HAP-1 (cell line): ENCODE data around the gene MISFA.
"Not testable (repeated sequence)": the region's sequence is repeated elsewhere in the genome, so short reads cannot be mapped to it uniquely, and the experiment has no call there.

ENCODE experiments used
- DNase-seq, 2 experiments: peaks; one replicate each; pipeline ENCODE4 v3.0.0-alpha.2; 2016 to 2020; ENCODE audit warnings: low spot score in 2 of 2
- H3K27me3 ChIP-seq: fragments of 250-450 bp; sonication (Bioruptor Pico); 2 replicates; pipeline ENCODE4 v1.5.1; 2020; ENCODE audit warnings: low read depth, mild to moderate bottlenecking, moderate library complexity
- H3K36me3 ChIP-seq: fragments of 250-450 bp; sonication (Bioruptor Pico); replicated peaks from 2 replicates; pipeline ENCODE4 v1.5.1; 2020; ENCODE audit warnings: mild to moderate bottlenecking
- H3K4me1 ChIP-seq: fragments of 250-450 bp; sonication (Bioruptor Pico); 2 replicates; pipeline ENCODE4 v1.5.1; 2020; ENCODE audit warnings: mild to moderate bottlenecking
- H3K4me3 ChIP-seq: fragments of 250-450 bp; sonication (Bioruptor Pico); 2 replicates; pipeline ENCODE4 v1.5.1; 2020; ENCODE audit warnings: mild to moderate bottlenecking, moderate library complexity
- H3K9me3 ChIP-seq: fragments of 250-450 bp; sonication (Bioruptor Pico); 2 replicates; pipeline ENCODE4 v1.5.1; 2020; ENCODE audit warnings: mild to moderate bottlenecking, moderate library complexity
- in situ Hi-C: fragments of 300-500 bp; cut with MboI; formaldehyde crosslinking; loops from 3 replicates; pipeline ENCODE4 v1.14.3; 2020; ENCODE audit warnings: low sequenced_read_pairs, inconsistent platforms, mixed read lengths

The MISFA gene

GRCh38 chr11:18599739-18600230 is at the start of gene MISFA:
Gene MISFA (plus strand): TSS chr11:18599789. CDS start chr11:18599929, 140 bp downstream.
- Histone ChIP-seq H3K36me3 (no peaks in the 10 kb centered on the region; the same call in 1 of the 2 replicates), H3K27me3 (no peaks in the 10 kb centered on the region), H3K4me1 (no peaks in the 10 kb centered on the region), H3K9me3 (no peaks in the 10 kb centered on the region), H3K4me3 (no peak within 1 kb of the TSS)
- in situ Hi-C loops = no loop called here
- no peak for DNase-seq

- H3K36me3 ChIP-seq = peaks cover 3% of the 10 kb centered on the region
- no peaks in the 10 kb centered on the region for H3K27me3 ChIP-seq
- in situ Hi-C loops = no loop called here
- no peak for DNase-seq
- H3K4me3 ChIP-seq = no peak overlapping the region
- no peaks in the 10 kb centered on the region for H3K4me1 ChIP-seq
- no peaks in the 10 kb centered on the region for H3K9me3 ChIP-seq
These were observed 36.4 kb upstream of the MISFA start for GRCh38 chr11:18563090-18563730.

GRCh38 chr11:18564149-18564548 is 35.4 kb upstream of the MISFA start:
- Histone ChIP-seq H3K9me3 (no peaks in the 10 kb centered on the region), H3K36me3 (peaks cover 2% of the 10 kb centered on the region), H3K27me3 (no peaks in the 10 kb centered on the region), H3K4me3 (no peak overlapping the region), H3K4me1 (no peaks in the 10 kb centered on the region)
- DNase-seq = no peak
- in situ Hi-C loops = no loop called here

- H3K36me3 ChIP-seq = peaks cover 2% of the 10 kb centered on the region
- DNase-seq = no peak
- H3K4me1 ChIP-seq = no peaks in the 10 kb centered on the region
- no peak overlapping the region for H3K4me3 ChIP-seq
- H3K27me3 ChIP-seq = no peaks in the 10 kb centered on the region
- H3K9me3 ChIP-seq = no peaks in the 10 kb centered on the region
- in situ Hi-C loops = no loop called here
These were observed 33.2 kb upstream of the MISFA start for GRCh38 chr11:18566406-18566805.

GRCh38 chr11:18567081-18567480 is 32.5 kb upstream of the MISFA start:
- DNase-seq = no peak
- Histone ChIP-seq H3K4me3 (no peak overlapping the region), H3K27me3 (no peaks in the 10 kb centered on the region), H3K9me3 (no peaks in the 10 kb centered on the region), H3K4me1 (no peaks in the 10 kb centered on the region), H3K36me3 (peaks cover 2% of the 10 kb centered on the region)
- in situ Hi-C loops = no loop called here

- no peak for DNase-seq
- Histone ChIP-seq H3K36me3 (peaks cover 6% of the 10 kb centered on the region; the same call in 1 of the 2 replicates), H3K4me1 (peaks cover 8% of the 10 kb centered on the region), H3K27me3 (no peaks in the 10 kb centered on the region), H3K4me3 (no peak overlapping the region), H3K9me3 (no peaks in the 10 kb centered on the region)
- in situ Hi-C loops = no loop called here
These were observed 24.2 kb upstream of the MISFA start for GRCh38 chr11:18575361-18575760.

- no peak for DNase-seq
- in situ Hi-C loops = no loop called here
These were observed 20.5 kb upstream of the MISFA start for GRCh38 chr11:18578975-18579598.

GRCh38 chr11:18580113-18580766 is 19.3 kb upstream of the MISFA start:
- Histone ChIP-seq H3K27me3 (no peaks in the 10 kb centered on the region), H3K4me3 (no peak overlapping the region), H3K9me3 (no peaks in the 10 kb centered on the region), H3K4me1 (no peaks in the 10 kb centered on the region), H3K36me3 (0 out of 2 replicates have a peak, but pooled peaks cover 6% of the 10 kb centered on the region)
- in situ Hi-C loops = no loop called here
- no peak for DNase-seq

More at GRCh38 chr11:18578975-18579598, 20.5 kb upstream of the MISFA start:
- Histone ChIP-seq H3K4me3 (no peak overlapping the region), H3K27me3 (no peaks in the 10 kb centered on the region), H3K36me3 (peaks cover 6% of the 10 kb centered on the region; the same call in 1 of the 2 replicates), H3K9me3 (no peaks in the 10 kb centered on the region), H3K4me1 (peaks cover 1% of the 10 kb centered on the region)

GRCh38 chr11:18581825-18582224 is 17.8 kb upstream of the MISFA start:
- in situ Hi-C loops = no loop called here

GRCh38 chr11:18588297-18589252 is 11.0 kb upstream of the MISFA start, which contains the start of gene UEVLD:
Gene UEVLD (minus strand): TSS chr11:18588734. CDS start chr11:18588654, 80 bp downstream.
- peak within 1 kb of the TSS; percentile 93 for H3K4me3 ChIP-seq
- in situ Hi-C loops = no loop called here
- DNase-seq = peak; percentile 78 to 93
- H3K4me1 ChIP-seq = peaks cover 12% of the 10 kb centered on the region
- no peaks in the 10 kb centered on the region for H3K36me3 ChIP-seq
- no peaks in the 10 kb centered on the region for H3K27me3 ChIP-seq
- no peaks in the 10 kb centered on the region for H3K9me3 ChIP-seq

More at GRCh38 chr11:18581825-18582224, 17.8 kb upstream of the MISFA start:
- H3K36me3 ChIP-seq = no peaks in the 10 kb centered on the region
- H3K9me3 ChIP-seq = no peaks in the 10 kb centered on the region
- DNase-seq = no peak
- no peaks in the 10 kb centered on the region for H3K4me1 ChIP-seq
- no peak overlapping the region for H3K4me3 ChIP-seq
- no peaks in the 10 kb centered on the region for H3K27me3 ChIP-seq

GRCh38 chr11:18590571-18590970 is 9.0 kb upstream of the MISFA start:
- Histone ChIP-seq H3K27me3 (no peaks in the 10 kb centered on the region), H3K9me3 (no peaks in the 10 kb centered on the region), H3K4me3 (no peak overlapping the region), H3K4me1 (peaks cover 12% of the 10 kb centered on the region), H3K36me3 (no peaks in the 10 kb centered on the region)
- no peak for DNase-seq
- in situ Hi-C loops = no loop called here

- DNase-seq, H3K36me3 ChIP-seq, H3K4me3 ChIP-seq, H3K27me3 ChIP-seq, in situ Hi-C loops, H3K9me3 ChIP-seq: not testable (repeated sequence)
- peaks cover 12% of the 10 kb centered on the region for H3K4me1 ChIP-seq
These were observed 5.5 kb upstream of the MISFA start for GRCh38 chr11:18594088-18594487.
